GM19395 (cell line): ENCODE data around the gene CRYGC.
"Not testable (repeated sequence)": the region's sequence is repeated elsewhere in the genome, so short reads cannot be mapped to it uniquely, and the experiment has no call there.

Experiments
- ATAC-seq: cut with Tn5 transposase; IDR thresholded peaks from one replicate; pipeline ENCODE4 v1.9.1; 2021; ENCODE audit warnings: mild to moderate bottlenecking, moderate library complexity; ENCODE audit not compliant: unreplicated experiment

CRYGC gene

GRCh38 chr2:208138334-208138733 lies 8.7 kb upstream of the CRYGC start:
- ATAC-seq = not testable (repeated sequence)

GRCh38 chr2:208136716-208137094 lies 7.1 kb upstream of the CRYGC start:
- ATAC-seq = no peak

- ATAC-seq = no peak
Observed at GRCh38 chr2:208135794-208136715, 6.4 kb upstream of the CRYGC start.

GRCh38 chr2:208134928-208135586 lies 5.4 kb upstream of the CRYGC start:
- ATAC-seq = peak; percentile 43

- ATAC-seq = no peak
Observed at GRCh38 chr2:208130712-208131110, 1.1 kb upstream of the CRYGC start.

- no peak for ATAC-seq
Observed at GRCh38 chr2:208128136-208128535, 1.5 kb downstream of the CRYGC start.

GRCh38 chr2:208127090-208127489 lies 2.5 kb downstream of the CRYGC start:
- no peak for ATAC-seq

- no peak for ATAC-seq
Observed at GRCh38 chr2:208125251-208125650, 4.4 kb downstream of the CRYGC start.

- not testable (repeated sequence) for ATAC-seq
Observed at GRCh38 chr2:208124013-208124715, 5.5 kb downstream of the CRYGC start, which contains the start of gene CRYGD. CRYGD (minus strand) TSS chr2:208124524; CDS start chr2:208124473, 51 bp downstream.

GRCh38 chr2:208122248-208122647 lies 7.4 kb downstream of the CRYGC start:
- ATAC-seq = no peak

GRCh38 chr2:208118918-208119317 lies 10.7 kb downstream of the CRYGC start:
- no peak for ATAC-seq

- not testable (repeated sequence) for ATAC-seq
Observed at GRCh38 chr2:208117390-208117789, 12.2 kb downstream of the CRYGC start.

- ATAC-seq = no peak
Observed at GRCh38 chr2:208112969-208113368, 16.7 kb downstream of the CRYGC start.

- ATAC-seq = not testable (repeated sequence)
Observed at GRCh38 chr2:208112273-208112745, 17.3 kb downstream of the CRYGC start.

- no peak for ATAC-seq
Observed at GRCh38 chr2:208103616-208104015, 26.0 kb downstream of the CRYGC start.

- no peak for ATAC-seq
Observed at GRCh38 chr2:208101716-208102631, 27.7 kb downstream of the CRYGC start.

GRCh38 chr2:208099682-208100470 lies 29.8 kb downstream of the CRYGC start:
- ATAC-seq = no peak

GRCh38 chr2:208098701-208099100 lies 30.9 kb downstream of the CRYGC start:
- not testable (repeated sequence) for ATAC-seq

GRCh38 chr2:208098267-208098666 lies 31.4 kb downstream of the CRYGC start:
- ATAC-seq = no peak
